GM21526 (cell line): Measurements from ENCODE around the gene PDCD10.

ENCODE experiments used
- ATAC-seq: cut with Tn5 transposase; IDR thresholded peaks from one replicate; pipeline ENCODE4 v1.9.1; 2021; ENCODE audit warnings: moderate library complexity; ENCODE audit not compliant: unreplicated experiment, low FRiP score

Gene PDCD10

DNA sequence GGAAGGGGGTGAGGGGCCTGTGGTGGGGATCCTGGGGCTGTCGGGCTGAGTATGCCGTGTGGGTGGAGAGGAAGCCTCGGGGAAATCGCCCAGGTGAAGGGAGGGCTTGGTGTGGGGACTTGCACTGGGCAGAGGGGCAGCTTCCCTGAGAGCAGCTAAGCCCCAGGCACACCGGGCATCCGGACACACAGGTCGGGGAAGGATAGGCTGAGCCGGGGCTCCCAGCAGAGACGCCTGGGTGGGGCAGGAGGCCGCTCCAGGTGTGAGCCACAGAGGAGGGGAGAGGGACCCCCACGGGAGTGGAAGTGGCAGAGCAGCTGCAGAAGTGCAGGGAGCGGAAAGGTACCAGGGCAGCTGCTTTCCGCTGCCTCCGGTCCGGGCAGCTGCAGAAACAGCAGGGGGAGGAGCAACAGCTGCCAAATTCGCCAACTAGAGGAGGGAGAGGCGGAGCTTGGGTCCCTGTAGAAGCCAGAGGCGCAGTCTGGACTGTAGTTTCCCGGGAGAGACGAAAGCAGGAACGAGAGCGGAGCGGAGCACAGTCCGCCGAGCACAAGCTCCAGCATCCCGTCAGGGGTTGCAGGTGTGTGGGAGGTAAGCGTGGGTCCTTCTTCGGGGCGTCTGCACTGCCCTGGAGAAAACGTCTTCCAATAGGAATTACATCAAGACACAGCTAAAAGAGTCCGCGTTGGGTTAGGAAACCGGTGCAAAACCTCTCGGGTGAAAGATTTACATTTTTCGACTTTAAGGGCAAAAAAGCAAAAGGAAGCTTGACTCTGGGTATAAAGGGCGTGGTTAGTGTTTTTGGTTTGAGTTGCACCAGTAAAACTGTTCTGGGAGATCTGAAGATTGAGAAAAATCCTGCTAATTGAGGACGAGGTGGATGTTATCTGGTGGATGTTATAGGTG is 794 bp upstream of the PDCD10 start, which contains the start of gene SERPINI1:
Gene SERPINI1, plus strand, starts transcription at position 489 of the 906 bp plus-strand sequence. CDS start 53,408 bp downstream, outside the sequence.
- peak; percentile 63 for ATAC-seq

DNA sequence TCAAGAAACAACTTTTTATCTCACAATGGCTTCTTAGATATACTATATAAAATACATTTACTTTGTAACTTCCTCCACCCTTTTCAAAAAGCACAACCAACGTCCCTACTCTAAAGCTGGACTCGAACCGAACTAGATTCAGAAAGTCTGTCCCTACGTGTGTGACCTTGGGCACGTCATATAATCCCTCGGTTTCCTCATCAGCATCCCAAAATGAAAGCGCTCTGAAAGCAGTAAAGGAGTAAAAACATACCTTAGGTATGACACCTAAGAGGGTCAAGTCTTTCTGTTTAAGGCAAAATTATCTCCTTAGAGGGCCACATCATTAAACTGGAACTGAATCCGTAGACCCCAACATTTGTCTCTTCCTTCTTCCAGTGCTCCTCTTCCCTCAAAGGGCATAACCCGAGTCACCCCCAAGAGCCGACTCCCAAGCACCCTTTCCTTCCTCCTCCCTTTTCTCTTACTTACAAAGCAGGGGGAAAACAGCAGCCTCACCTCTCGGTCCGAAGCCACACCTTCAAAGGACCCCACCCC is 663 bp downstream of the PDCD10 start:
- ATAC-seq, result no peak

DNA sequence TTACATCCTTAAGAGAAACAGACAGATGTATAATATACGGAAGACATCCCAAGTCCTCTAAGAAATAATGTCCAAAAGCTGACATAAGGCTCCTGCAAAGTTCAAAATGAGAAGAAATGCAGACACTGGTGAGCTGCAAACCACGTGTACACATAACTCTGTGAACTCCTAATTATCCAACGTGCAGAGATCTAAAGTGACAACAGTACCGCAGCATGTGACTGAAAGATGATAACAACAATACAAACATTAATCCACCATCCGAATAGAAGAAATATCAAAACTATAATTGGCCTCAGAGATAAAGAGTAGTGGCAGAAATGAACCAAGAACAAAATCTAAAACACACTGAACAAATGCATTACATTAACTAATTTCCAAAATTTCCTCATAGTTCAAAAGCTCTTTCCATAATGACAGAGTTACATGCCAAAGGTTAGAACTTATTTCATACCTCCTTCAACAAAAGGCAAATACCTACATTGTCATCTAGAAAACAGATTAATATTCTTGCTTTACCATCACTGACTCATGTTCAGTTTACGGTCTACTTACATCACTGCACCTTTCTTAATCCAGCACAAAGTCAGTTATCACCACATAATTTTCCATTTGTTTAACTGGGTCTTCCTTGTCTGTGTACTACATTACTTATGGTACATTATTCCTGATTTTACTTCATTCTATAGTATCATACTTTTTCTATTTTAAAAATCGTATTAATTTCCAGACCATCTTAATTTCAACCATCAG is 2.2 kb downstream of the PDCD10 start:
- no peak for ATAC-seq

DNA sequence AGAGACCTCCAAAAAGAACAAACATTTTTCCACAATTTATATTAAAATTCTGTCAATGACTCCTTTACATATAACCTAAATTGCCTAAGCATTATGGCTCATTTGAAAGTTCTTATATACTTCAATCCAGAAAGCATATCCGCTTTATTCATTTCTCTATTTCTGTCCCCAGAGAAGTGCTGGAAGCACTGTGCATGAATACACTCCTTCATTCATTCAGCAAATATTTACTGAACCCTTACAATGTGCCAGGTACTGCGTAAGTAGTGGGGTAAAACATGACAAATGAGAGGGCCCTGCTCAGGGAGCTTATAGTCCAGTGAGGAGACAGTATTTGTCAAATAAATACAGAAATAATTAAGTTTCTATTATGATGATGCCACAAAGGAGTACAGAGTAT is 3.3 kb downstream of the PDCD10 start:
- no peak for ATAC-seq

DNA sequence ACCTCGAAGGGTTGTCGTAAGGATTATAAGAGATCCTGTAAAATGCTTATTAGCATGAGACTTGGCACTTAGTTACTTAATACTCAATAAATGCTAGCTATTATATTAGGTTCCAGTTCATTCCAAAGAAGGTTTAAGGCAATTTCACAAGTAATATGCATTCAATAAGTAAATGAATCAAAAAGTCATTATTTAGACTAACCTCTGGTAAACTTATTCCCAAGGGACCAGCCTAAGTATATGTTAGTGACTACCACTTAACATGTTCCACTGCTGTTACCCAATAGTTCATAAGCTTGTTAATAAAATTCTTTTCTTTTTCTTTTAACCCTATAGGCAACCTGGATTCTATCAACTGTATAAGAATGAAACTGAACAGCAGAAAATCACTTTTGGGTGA is 5.1 kb downstream of the PDCD10 start:
- ATAC-seq, result no peak

DNA sequence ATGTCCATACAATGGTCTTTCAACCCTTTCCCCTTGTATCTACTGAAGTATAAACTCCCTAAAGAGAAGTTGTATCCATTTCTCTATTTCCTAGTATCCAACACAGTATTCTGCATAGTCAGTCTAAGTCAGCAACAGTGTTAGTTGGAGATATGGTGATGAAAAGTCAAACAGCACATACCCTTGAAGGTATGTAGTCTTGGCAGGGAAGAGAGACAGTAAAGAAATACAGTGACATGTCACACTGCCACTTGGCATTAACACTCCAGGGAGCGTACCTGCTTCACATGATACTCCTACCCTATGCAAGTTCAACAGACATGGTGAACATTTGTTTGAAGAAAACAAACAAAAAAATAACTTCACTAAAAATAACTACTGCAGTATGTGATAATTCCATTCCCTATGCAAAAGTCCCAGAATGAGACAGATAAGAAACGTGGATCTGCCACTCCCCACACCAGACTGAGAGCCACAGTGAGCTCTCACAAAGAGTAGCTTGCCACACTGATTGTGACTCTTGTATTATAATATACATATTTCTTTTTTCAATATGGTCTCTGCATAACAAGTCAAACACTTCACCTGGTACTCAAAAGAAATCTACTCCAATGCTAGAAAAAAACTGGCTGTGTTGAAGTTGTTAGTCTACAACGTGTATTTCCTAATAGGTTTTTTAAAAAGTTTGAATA is 5.9 kb downstream of the PDCD10 start:
- ATAC-seq, result no peak

DNA sequence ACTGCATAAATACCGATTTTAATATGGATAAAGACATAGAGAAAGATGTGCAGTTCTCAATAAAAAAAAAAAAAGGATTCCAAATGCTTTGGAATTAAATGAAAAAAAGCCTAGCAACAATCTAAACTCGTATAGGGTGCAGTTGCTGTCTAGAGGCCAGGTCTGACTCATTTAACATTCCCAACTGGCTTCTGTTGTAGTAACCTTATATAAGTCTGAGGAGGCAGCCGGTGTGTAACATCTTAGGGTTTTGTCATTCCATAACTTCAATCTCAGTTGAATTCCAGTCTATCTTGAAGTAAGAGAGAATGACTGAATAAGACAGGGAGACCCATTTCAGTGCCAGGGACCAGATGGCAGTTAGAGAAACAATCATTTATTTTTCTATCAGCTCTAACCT is 6.5 kb downstream of the PDCD10 start:
- ATAC-seq, result no peak

DNA sequence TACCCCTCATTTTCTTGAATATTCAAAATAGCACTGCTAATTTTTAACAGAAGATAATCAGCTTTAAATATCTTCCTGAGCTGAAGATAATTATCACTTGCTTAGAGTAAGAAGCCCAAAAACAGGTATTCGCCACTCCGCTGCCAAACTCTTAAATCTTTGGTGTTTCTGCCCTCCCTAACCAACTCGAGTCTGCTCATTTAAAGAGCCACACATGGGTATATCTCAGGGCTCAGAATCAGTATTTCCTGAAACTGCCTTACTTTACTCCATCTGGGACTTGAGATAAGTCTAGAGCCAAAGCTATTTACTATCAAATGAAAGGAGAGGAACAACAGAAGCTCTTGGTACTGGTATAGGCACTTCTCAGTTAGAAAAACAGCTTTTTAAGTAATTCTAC is 10.8 kb downstream of the PDCD10 start:
- no peak for ATAC-seq

DNA sequence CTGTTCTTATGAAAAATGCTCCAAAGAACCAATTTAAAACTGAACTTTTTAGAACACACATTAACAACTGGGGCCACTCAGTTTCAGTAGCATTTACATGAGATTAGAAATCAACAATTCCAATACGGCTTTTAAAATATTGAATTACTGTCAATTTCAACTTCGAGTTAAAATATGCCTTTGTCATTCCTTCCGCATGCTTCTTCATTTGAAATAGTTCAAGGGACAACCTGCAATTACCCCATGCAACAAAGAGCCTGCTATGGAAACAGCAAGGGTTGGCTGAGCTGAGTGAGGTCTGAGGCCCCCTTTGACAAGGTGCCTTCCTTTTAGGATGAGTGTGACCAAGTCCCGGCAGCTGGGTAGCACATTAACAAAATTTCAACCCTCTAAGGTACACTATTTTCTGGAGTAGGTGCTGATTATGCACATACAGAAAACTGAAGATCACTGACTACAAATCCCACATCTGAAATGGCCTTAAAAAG is 11.6 kb downstream of the PDCD10 start:
- ATAC-seq, result no peak

DNA sequence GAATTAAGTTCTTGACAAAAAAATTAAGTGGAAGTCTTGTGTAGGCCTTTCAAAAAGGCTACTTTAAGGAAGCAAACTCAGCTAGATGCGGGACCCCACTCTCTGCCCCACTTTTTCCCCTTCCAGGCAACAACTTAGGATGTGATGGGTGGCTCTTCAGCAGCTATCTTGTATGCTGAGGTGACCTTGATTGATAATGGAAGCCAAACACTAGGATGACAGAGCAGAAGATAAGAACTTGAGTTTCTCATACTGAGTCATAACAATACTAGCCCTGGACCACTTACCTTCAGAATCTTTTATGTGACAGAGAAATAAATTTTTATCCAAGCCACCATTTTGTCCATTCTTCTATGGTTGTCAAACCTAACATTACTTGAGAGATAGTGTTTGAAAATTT is 16.1 kb downstream of the PDCD10 start:
- ATAC-seq, result no peak

DNA sequence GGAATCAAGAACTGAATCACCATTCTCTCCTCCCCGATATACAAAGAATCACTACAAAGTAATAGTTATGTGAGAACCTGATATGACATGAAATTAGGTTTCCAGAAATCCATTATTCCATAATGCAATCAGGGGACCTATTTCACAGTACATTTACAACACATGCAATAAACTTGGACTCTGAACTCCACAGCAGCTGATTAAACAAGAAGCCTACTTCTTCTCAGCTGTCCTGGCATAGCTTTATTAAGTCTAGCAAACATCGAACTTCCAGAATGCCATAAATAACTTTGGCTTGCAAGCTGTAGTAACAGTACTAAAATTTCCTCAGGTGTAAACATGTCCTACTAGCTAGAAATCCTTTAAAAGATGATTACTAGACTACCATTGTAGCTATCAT is 17.8 kb downstream of the PDCD10 start:
- no peak for ATAC-seq

DNA sequence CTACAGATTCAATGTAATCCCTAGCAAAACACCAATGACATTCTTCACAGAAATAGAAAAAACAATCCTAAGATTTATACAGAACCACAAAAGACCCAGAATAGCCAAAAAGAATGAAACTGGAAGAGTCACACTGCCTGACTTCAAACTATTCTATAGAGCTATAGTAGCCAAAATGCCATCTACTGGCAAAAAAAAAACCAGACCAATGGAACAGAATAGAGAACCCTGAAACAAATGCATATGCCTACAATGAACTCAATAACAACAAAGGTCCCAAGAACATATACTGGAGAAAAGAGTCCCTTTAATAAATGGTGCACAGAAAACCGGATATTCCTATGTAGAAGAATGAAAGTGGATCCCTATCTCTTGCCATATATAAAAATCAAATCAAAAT is 19.8 kb downstream of the PDCD10 start:
- no peak for ATAC-seq

DNA sequence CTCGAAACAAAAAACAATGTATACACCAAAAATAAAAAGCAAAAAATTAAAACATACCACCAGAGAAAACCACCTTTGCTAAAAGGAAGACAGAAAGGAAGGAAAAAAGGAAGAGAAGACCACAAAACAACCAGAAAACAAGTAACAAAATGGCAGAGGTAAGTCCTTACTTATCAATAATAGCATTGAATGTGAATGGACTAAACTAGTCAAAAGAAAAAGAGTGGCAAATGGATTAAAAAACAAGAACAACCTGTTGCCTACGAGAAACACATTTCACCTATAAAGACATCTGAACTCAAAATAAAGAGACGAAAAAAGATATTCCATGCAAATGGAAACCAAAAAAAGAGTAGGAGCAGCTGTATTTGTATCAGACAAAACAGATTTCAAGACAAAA is 22.2 kb downstream of the PDCD10 start:
- no peak for ATAC-seq

DNA sequence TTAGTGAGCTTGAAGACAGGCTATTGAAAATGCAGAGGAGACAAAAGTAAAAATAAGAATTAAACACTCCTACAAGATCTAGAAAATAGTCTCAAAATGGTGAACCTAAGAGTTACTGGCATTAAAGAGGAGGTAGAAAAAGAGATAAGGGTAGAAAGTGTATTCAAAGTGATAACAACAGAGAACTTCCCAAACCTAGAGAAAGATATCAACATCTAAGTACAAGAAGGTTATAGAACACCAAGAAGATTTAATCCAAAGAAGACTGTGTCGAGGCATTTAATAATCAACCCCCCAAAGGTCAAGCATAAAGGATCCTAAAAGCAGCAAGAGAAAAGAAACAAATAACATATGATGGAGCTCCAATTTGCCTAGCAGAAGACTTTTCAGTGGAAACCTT is 23.3 kb downstream of the PDCD10 start:
- ATAC-seq, result no peak

DNA sequence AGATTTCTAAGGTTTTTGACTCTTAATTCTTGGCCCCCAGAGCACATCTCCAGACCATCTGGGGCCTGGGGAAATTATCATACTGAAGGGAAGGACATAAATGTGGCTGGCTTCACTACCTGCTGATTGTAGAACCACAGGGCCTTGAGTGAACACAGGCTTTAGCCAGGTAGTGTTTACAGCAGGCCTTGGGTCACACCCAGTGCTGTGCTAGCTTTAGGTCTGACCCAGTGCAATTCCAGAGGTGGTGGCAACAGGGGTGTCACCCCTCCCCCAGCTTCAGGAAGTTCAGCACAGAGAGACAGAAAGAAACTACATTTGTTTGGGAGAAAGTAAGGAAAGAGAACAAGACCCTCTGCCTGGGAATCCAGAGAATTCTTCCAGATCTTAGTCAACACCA is 24.1 kb downstream of the PDCD10 start:
- no peak for ATAC-seq

DNA sequence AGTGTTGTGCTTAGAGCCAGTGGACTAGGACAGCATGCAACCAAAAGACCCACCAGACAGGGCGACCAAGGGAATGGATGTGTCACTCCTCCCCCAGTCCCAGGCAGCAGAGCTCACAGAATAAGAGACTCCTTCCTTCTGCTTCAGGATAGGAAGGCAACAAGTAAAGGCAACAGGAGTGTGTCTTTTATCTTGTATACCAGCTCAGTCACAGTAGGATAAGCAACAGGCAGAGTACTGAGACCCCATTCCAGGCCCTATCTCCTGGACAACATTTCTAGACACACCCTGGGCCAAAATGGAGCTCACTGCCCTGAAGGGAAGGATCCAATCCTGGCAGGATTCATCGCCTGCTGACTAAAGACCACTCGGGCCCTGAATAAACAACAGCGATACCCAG is 25.0 kb downstream of the PDCD10 start:
- no peak for ATAC-seq

DNA sequence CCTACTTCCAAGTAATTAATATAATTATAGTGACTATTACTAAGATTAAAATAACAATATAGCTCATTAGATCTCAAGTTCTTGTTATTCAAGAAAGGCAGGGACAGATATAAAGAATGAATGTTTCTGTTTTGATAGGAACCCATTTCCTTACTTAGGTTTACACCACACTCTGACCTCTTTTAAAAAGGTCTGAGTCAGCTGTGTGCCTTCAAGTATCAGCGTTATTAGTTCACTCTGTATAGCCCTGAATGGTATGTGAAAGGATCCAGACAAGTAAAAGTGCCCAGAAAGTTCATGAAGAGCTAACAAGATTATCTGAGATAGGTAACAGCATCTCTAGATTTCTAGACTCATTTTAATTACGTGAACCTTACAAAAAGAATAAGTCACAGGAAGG is 28.9 kb downstream of the PDCD10 start:
- no peak for ATAC-seq

DNA sequence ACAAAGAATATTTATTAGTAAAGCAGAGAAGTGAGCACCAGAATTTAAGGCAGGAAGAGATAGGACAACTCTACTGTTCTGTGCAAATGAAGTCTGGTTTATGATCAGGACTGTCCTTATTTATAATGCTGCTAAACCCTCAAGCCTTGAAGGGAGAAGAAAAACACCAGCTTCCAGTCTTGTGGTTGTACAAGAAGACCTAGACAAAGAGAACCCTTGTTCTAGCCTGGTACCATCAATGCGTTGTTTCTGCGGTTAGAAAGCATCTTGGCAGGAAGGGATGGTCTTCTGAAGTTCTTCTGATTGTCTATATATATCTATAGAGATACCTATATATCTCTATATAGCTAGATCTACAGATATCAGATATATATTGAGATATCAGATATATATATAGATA is 33.8 kb downstream of the PDCD10 start:
- no peak for ATAC-seq

DNA sequence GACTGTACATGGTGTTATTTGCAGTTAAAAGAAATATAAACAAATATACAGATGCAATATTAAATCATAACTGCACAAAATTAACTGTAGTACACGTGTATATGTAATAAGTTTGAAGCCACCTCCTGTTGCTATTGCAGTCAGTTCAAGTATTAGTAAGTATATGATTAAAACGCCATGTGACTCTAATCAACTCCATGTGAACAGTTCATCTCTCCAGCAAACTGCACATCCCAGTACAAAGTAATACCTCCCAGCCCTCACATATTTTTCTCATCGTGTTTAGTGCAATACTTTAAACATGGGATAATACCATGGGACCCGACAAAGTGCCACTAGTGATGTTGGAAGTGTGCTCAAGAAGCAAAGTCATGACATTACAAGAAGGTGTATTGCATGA is 34.6 kb downstream of the PDCD10 start:
- ATAC-seq, result no peak

DNA sequence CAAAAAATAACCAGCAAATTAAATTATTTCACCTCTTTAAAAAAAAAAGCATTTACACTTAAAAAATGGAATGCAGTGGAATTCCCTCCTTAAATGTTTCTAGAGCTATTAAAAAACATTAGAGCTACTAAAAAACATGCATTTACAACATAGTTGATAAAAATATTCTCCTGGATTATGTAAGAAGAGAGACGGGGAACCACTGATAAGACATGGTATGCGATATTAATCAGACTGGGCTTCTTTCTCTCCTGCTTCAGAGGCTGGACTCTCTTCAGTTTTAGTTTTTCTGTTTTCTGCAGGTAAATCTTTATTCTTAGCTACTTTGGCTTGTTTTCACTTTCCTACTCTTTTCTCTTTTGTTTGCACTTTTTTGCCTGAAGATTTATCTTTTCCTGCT is 40.6 kb downstream of the PDCD10 start:
- ATAC-seq, result no peak

DNA sequence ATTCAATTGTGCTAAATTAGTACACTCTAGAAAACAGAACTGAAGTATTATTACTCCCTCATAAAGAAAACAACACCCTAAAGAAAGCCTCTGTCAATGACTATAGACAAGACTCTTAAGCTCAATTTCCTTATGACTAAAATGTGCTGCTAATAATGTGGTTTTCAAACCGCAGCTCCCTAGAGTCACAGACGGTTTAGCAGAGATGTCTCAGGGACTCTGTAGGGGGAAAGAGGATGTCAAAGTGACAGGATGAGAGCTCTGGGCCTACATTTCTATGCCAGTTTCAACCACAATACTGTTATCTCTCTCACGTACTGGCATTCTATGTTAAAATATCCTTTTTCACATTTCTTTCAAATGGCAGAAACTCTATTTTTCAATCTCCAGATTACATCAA is 43.3 kb downstream of the PDCD10 start:
- ATAC-seq, result peak; percentile 100
